Omental fat pad (tissue), 4 donors: ENCODE results near the gene GJB4. TPM values are rescaled to one million over a fixed set of nuclear protein-coding genes. Genes with fewer than 3 reads are reported as not detected.

Source experiments
- ATAC-seq: fragments of 150-250 bp; one replicate; pipeline ENCODE4 v1.9.1; 2016; ENCODE audit warnings: mild to moderate bottlenecking, moderate library complexity; ENCODE audit not compliant: low FRiP score
- DNase-seq: peaks from one replicate; pipeline ENCODE4 v3.0.0-alpha.2; 2019; ENCODE audit warnings: low spot score
- total RNA-seq, 4 donors: library from RNA; depleted of rRNA; stranded (reverse); fragments of >200 nt; gene quantifications; one replicate each; pipeline ENCODE4 v1.1.0, GENCODE V29; 2016
- TF ChIP-seq, protein P1 (sequence below), 3 donors: fragments of 450-650 bp; IDR thresholded peaks; one replicate each; pipeline ENCODE4 v1.5.1; 2016 to 2017; ENCODE audit warnings: antibody characterized with exemption in 3 of 3, mild to moderate bottlenecking in 3 of 3, moderate library complexity in 2 of 3

The GJB4 gene
- total RNA-seq, 4 donors from 2014 or later, result not detected

DNA sequence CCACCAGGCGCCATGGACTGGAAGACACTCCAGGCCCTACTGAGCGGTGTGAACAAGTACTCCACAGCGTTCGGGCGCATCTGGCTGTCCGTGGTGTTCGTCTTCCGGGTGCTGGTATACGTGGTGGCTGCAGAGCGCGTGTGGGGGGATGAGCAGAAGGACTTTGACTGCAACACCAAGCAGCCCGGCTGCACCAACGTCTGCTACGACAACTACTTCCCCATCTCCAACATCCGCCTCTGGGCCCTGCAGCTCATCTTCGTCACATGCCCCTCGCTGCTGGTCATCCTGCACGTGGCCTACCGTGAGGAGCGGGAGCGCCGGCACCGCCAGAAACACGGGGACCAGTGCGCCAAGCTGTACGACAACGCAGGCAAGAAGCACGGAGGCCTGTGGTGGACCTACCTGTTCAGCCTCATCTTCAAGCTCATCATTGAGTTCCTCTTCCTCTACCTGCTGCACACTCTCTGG, 25.2 kb downstream of the GJB4 start:
- TF ChIP-seq, protein P1, sequence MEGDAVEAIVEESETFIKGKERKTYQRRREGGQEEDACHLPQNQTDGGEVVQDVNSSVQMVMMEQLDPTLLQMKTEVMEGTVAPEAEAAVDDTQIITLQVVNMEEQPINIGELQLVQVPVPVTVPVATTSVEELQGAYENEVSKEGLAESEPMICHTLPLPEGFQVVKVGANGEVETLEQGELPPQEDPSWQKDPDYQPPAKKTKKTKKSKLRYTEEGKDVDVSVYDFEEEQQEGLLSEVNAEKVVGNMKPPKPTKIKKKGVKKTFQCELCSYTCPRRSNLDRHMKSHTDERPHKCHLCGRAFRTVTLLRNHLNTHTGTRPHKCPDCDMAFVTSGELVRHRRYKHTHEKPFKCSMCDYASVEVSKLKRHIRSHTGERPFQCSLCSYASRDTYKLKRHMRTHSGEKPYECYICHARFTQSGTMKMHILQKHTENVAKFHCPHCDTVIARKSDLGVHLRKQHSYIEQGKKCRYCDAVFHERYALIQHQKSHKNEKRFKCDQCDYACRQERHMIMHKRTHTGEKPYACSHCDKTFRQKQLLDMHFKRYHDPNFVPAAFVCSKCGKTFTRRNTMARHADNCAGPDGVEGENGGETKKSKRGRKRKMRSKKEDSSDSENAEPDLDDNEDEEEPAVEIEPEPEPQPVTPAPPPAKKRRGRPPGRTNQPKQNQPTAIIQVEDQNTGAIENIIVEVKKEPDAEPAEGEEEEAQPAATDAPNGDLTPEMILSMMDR (IDR thresholded peaks at IDR 0.05), result no peak
- no peak for ATAC-seq
- no peak for DNase-seq

DNA sequence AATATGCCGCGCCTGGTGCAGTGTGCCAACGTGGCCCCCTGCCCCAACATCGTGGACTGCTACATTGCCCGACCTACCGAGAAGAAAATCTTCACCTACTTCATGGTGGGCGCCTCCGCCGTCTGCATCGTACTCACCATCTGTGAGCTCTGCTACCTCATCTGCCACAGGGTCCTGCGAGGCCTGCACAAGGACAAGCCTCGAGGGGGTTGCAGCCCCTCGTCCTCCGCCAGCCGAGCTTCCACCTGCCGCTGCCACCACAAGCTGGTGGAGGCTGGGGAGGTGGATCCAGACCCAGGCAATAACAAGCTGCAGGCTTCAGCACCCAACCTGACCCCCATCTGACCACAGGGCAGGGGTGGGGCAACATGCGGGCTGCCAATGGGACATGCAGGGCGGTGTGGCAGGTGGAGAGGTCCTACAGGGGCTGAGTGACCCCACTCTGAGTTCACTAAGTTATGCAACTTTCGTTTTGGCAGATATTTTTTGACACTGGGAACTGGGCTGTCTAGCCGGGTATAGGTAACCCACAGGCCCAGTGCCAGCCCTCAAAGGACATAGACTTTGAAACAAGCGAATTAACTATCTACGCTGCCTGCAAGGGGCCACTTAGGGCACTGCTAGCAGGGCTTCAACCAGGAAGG, 25.8 kb downstream of the GJB4 start:
- DNase-seq (no peak), ATAC-seq (no peak)
- TF ChIP-seq, protein P1 (IDR thresholded peaks at IDR 0.05), result no peak

DNA sequence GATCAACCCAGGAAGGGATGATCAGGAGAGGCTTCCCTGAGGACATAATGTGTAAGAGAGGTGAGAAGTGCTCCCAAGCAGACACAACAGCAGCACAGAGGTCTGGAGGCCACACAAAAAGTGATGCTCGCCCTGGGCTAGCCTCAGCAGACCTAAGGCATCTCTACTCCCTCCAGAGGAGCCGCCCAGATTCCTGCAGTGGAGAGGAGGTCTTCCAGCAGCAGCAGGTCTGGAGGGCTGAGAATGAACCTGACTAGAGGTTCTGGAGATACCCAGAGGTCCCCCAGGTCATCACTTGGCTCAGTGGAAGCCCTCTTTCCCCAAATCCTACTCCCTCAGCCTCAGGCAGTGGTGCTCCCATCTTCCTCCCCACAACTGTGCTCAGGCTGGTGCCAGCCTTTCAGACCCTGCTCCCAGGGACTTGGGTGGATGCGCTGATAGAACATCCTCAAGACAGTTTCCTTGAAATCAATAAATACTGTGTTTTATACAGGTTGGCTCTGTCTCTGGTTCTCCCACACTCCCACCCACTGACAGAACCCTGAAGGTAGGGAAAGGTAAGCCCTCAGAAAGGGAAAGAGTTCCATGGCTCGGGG, 26.4 kb downstream of the GJB4 start:
- TF ChIP-seq, protein P1 (IDR thresholded peaks at IDR 0.05), result no peak
- no peak for ATAC-seq
- DNase-seq, result no peak

DNA sequence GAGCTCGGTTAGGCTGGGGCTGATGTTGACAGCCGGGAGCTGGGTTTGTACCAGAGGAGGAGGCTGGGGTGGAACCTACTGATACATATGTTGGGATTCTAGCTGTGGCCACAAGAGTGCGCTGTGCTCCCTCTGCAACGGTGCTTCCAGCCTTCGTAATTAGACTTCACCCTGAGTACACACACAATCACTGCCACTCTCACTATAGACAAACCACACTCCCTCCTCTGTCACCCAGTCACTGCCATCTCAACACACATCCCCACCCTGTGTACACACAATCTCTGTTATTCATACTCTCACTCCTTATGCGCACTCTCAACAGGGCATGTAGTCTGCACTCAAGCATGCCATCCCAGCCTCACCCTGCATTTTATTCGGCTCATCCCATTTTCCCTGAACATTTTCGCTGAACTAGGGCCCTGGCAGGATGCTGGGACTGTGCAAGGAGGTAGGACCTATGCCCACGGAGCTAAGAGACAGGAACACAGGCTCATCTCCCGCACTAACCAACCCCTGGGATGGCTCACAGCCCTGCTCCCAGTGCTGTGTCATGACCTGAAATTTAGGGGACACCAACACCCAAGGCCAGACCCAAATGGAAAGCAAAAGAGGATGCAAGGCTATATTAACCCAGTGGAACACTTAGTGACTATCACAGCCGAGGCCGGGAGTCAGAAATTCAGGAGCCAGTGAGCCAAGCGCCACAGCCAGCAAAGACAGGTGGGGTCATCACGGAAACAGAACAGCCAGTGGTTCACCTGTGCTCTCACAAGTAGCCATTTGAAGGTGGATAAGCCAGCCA, 27.2 kb downstream of the GJB4 start:
- TF ChIP-seq, protein P1 (IDR thresholded peaks at IDR 0.05), result no peak
- no peak for DNase-seq
- ATAC-seq, result peak; percentile 48

DNA sequence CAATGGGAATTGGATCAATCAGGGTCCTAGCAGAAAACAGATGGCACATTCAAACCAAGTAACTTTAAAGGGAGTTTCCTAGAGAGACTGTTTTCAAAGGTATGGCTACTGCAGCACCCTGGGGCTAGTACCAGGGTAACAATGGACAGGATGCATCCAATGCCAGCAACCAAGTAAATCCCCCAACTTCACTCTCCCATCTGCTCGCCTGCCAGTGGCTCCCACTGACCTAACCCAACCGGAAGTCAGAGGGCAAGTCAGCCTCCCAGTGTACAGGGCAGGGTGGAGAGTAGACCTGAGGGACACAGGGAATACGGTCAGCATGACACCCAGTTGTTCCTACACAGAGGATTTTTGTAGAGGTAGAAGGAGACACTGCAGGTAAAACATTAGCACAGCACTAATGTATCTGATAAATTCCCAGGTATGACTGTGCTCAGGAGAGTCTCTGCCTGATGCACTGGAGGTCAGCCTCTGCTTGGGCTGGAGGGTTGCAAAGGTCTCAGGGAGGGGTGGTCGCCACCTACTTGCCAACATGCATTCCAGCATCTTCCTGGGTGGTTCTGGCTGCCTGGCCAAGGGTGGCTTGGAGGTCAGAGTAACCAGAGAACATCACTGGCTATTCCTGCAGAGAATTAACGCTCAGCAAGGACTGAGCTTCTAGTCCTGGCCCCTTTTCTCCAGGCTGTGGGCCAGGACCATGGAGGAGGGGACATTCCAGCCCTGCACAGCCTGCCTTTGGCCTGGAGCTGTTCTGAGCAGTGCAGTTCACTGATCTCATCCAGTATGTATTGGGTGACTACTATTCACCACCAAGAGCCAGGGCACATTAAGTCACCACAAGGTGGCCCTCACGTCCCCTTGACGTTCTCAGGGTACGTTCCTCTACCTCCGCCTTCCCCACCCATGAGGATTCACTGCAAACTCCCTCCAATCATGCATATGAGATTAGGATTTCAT, 28.2 kb downstream of the GJB4 start:
- TF ChIP-seq, protein P1 (IDR thresholded peaks at IDR 0.05), result no peak

DNA sequence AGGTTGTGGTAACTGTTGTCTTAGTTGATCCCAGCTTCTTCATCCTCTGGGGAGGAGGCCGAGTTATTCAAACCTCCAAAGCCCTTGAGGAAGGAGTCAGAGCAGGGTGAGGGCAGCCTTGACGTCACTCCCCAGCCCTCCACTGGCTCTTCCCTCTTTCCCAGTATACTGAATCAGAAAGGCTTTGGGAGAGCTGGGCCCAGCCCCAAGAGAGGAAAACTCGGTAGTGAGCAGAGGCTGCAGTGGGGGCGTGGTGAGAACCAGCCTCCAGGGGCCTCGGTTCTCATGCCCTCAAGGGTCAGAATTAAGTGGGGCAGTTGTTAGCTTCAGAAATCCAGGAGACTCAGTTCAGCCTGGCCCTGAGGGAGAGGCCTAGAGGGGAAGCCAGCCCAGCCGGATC, 31.4 kb downstream of the GJB4 start:
- DNase-seq (no peak), ATAC-seq (no peak)
- TF ChIP-seq, protein P1 (IDR thresholded peaks at IDR 0.05), result no peak

More for the DNA sequence above, 28.2 kb downstream of the GJB4 start:
- ATAC-seq (no peak), DNase-seq (no peak)
